ENCODE data around the gene CAPN11. TPM values are rescaled to one million over a fixed set of nuclear protein-coding genes. Genes with fewer than 3 reads are reported as not detected.
A peak's percentile ranks its signal among the peaks of the same experiment; 100 is the strongest.

The CAPN11 gene
- 0.27 TPM for total RNA-seq
- long read RNA-seq = 0 reads

DNA sequence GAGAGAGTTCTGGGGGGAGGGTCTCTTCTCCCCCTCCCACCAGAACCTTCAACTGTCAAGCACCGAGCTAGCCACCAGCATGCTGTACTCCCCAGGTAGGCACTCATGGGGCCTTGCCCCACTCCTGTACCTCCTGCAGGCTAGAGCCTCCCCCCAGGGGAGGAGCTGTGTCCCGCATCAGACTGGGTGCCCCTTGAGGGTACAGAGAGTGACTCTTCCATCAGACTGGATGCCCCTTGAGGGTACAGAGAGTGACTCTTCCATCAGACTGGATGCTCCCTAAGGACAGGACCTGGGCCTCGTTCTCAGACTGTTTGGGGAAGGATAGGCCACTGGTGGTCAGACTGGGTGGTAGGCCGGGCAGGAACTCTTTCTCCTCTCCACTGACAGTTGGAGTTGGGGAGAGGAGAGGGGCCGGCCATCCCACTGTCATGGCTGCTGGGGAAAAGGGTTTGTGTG is at the start of gene CAPN11:
Gene CAPN11, plus strand, starts transcription at position 51 of the 459 bp plus-strand sequence. Its CDS starts 29 bp downstream, at position 80.
- ATAC-seq = no peak
- DNase-seq (ENCODE audit: missing footprints) = no peak
- intact Hi-C loops (cut with DNase I) = no loop called here

DNA sequence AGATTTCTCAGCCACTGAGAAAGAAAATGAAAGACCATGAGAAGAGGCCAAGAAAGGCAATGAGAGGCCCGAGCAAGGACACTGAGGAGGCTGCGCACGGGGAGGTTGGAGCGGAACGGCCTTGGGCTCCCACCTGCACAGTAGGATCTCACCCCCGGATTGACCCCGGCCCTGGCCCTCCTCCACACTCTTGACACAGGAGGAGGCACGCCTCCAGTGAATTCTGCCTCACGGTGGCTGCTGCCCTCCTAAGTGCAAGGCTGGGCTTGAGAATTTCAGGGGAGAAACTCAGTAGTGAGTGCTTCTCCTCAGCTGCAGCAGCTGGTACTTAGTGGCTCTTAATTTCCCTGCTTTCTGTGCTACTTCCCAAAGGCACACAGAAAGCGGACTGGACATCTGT is 49.4 kb upstream of the CAPN11 start:
- no peak for DNase-seq (ENCODE audit: missing footprints)
- intact Hi-C loops (cut with DNase I) = no loop called here
- ATAC-seq = no peak

DNA sequence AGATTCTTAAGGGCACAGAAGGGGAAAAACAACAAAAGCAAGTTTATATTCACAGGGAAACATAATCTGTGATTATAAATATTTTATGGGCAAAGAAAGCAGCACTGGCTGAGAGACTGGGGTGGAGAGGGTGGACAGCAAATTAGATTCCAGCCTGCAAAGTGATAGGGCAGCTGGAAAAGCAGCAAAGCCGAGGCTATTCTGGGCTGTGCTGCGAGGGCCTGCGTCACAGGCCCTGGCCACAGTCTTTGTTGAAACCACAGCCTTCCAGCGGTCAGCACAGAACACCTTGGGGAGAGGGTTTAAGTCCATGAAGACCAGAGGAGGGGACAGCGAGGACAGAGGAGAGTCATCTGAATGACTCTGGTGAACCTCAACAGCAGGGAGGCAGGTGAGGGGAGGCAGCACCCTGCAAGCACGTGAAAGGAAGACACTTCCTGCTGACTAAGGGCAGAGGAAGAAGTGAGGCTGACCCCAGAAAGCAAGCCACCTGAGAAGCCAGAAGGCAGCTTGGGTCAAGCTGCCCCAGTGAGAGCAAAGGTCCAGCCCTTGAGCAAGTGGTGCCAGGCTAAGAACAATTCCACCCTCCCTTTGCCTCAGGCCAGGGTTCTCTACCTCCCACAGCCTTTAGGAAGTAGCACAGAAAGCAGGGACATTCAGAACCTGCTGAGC is 48.5 kb upstream of the CAPN11 start:
- intact Hi-C loops (cut with DNase I) = no loop called here
- DNase-seq (ENCODE audit: missing footprints) = no peak
- peak; percentile 84 for ATAC-seq

DNA sequence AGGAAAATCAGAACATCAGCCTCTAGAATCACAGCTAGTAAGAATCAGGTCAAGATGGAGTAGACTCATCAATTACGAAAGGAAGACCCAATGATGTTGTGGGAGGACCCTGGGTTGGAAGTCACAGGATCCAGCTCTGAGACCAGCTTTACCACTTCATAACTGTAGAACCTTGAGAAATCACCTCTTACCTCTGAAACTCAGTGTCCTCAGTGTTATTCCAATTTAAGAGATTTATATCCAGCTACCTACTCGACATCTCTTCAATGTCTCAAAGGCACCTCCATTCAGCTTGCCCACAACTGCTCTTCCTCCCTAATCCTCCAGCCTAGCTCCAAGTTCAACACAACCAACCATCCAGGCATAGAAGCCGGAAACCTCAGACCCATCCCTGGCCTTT is 47.7 kb upstream of the CAPN11 start:
- DNase-seq (ENCODE audit: missing footprints) (no peak), ATAC-seq (no peak)
- intact Hi-C loops (cut with DNase I) = no loop called here

DNA sequence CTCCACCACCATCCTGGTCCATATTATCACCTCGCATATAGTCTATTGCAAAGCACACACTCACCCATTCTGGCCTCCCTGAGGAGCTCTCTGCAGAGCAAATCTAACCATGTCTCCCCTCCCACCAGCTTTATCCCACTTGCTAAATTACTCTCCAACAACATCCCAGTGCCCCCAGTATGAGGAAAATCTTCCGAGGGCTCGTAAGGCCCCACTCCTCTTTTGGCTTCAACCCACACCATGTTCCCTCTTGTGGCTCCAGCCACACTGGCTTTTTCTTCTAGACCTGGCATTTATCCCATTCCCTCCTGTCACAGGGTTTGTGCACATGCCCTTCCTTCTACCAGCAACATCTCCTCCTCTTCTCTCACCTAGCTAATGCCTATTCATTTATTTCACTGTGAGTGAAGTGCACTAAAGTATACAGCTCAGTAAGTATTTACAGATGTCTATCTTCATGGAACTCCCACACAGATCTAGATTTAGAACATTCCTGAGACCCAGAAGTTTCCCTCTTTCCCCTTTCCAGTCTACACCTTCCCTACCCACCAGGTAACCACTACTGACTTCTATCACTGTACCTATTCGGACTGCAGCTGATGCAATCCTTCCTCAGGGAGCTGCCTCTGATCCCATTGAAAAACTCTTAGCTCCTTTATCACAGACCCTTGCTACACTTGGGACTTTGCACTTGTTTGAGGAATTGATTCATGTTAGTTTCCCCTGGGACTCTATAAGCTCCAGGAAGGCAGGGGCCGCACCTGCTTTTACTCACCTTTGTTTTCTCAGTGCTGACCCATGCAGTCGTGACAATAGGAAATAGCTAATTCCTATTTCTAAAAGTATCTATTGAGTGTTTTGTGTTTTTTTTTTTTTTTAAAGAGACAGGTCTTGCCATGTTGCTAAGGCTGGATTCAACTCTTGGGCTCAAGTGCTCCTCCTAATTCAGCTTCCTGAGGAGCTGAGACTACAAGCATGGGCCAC is 46.9 kb upstream of the CAPN11 start:
- intact Hi-C loops (cut with DNase I) = no loop called here
- DNase-seq (ENCODE audit: missing footprints) (no peak), ATAC-seq (no peak)

DNA sequence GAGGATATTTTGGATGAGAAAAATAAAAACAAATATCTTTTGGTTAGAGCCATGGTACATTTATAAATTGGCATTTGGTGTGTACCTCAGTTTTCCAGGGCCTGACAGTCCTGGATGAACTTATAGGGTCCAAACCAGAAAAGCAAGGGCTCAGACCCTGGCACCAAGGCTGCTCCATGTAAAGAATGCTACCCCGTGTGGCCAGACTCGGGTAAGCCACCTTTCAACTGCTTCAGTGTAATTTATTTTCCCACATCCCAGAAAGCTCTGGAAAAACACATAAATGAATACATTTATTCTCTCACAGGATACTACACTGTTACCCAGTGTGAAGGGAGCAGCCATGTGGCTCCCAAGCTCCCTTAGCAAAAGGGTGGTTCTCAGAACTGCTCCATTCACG is 45.2 kb upstream of the CAPN11 start:
- DNase-seq (ENCODE audit: missing footprints) (no peak), ATAC-seq (no peak)
- intact Hi-C loops (cut with DNase I) = no loop called here

DNA sequence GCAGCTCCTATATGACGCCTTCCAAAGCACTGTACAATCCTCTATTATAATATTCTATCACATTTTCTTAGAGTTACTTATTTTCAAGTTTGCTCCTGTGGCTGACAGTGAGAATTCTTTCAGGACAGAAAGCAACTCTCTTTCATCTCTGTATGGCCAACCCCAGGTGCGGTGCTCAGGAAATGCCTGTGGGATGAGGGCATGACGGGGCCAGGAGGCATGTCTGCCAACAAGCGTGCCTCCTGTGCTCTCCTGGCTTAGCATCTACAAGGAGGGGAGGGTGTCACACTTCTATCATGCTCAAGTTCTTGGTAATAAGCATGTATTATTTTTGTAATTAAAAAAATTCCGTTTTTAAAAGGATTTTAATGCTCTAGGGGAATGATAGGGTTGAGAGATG is 42.8 kb upstream of the CAPN11 start:
- intact Hi-C loops (cut with DNase I) = no loop called here
- no peak for DNase-seq (ENCODE audit: missing footprints)
- ATAC-seq = no peak

DNA sequence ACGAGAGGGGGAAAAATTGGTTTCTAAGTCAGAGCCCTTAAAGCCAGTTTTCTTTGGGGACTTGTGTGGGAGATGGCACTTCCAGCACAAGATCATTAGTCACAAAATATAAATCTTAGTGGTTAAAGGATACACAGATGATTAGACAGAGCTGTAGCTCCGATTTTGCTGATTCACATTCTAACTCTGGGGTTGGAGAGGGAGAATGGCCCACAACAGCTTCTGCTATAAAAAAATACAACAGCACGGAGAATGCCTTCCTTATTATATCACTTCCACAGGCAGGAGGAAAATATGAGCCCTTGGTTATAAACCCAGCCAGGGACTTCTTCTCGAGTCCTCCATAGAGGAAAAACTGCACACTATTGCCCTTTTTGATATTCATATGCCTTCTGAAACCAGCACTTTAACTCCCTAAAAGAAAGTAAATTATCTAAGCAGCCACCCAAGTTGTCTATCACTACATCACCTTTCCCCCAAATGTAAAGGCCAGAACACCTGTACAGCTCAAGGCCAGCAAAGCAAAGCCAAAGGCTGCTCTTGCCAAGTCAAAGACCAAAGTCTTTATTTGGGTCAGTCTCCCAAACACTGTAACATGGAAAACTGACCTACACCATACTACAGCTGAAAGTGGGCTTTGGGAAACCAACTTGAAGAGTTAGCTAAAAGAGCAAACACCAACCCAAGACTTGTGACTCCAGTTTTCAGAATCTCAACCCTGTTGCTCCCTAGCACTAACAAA is 41.8 kb upstream of the CAPN11 start:
- DNase-seq (ENCODE audit: missing footprints) (no peak), ATAC-seq (no peak)
- intact Hi-C loops (cut with DNase I) = no loop called here

DNA sequence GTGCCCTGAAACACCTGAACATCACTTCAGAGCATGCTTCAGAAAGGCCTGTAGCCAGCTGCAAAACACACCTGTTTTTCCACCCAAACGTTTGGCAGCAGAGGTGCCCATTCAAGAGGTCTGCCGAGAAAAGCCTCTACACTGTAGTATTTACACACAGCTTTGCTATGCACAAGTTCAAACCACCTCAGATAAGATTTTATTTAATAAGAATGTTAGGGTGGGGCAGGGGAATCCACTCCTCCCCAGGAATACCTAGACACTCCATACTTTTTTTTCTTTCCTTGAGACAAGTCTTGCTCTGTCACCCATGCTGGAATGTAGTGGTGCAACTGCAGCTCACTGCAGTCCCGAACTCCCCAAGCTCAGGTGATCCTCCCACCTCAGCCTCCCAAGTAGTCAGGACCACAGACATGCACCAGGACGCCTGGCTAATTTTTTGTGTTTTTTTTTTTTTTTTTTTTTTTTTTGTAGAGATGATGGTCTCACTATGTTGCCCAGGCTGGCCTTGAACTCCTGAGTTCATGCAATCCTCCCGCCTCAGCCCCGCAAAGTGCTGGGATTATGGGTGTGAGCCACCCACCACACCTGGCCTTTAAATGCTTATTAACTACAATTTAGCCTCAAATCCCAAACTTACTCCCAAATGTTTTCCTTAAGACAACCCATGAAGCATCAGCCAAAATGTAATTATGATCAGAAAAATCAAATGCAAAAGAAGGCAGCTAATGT is 41.1 kb upstream of the CAPN11 start:
- DNase-seq (ENCODE audit: missing footprints) (no peak), ATAC-seq (no peak)
- intact Hi-C loops (cut with DNase I) = no loop called here

DNA sequence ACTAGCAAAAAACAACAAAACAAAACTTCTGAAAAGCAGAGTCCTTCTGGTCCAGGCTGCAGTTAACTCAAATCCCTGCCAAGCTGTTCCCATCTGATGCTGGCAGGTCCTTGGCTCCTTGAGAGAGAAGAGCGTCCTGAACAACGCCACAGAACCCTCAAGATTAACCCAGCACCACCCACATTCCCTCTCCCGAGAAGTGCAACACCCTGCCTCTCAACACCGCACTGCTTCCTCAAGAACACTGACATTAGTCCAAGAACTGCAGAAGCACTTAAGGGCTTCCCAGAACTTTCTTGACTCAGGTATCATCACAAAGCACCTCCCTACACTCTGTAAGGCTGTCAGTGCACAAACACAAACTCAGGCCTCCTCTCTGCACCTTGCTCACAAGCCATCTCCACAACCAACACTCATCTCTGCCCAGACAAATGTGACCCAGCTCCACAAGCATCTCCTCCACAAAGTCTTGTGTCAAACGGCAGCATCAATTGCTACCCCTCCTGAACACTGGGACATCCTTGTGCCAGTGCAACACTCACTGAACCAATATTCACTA is 38.8 kb upstream of the CAPN11 start:
- intact Hi-C loops (cut with DNase I) = no loop called here
- DNase-seq (ENCODE audit: missing footprints) (no peak), ATAC-seq (no peak)

DNA sequence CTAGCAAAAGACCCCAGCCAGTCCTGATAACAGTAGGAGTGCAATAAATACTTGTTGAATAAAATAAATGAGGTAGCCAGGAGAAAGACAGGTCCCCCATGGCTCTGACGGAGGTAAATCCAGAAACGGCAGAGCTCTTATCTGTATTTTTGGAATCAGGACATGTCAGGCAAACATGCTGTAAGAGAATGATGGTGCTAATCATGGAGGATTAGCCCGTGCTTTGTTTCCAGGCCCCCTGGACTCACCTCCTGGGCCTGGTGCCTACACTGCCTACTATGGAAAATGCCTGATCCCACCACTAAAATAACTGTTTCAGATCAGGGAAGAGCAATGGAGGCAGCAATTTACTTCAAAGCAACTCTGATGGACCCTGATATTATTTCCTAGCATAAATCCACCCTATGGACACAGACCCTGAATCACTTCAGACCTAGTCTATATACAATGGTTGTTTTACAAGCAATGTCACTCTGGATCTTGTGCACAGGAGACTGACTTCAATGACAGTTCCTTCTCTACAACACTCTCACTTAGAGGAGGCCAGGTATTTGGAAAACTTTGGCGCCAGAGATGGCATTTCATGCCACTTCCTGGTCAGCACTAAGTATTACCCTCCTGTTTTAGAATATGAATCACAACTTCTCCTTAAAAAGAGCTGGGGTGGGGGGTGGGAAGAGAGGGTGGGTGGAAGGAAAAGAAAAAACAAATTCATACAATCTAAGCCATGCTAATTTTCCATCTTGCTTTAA is 37.8 kb upstream of the CAPN11 start:
- DNase-seq (ENCODE audit: missing footprints) (no peak), ATAC-seq (peak; percentile 21)
- intact Hi-C loops (cut with DNase I) = no loop called here

DNA sequence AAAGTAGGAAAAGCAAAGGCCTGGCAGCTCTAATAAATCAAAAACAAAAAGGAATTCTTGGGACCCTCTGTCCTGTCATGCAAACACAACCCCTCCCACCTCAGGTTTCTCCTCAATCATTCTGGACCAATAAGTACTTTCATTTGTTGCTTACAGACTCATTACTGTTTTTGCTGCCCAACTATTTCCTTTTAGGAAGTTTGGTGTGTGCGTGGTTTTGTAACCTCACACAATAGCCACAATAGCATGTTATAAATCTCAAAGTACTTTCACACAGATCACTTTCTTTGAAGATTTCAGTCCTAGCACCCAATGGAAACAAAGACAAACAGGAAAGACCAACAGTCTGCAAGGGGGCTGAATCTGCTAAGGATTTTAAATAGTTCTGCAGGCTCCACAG is 35.8 kb upstream of the CAPN11 start:
- DNase-seq (ENCODE audit: missing footprints) (no peak), ATAC-seq (no peak)
- intact Hi-C loops (cut with DNase I) = no loop called here

DNA sequence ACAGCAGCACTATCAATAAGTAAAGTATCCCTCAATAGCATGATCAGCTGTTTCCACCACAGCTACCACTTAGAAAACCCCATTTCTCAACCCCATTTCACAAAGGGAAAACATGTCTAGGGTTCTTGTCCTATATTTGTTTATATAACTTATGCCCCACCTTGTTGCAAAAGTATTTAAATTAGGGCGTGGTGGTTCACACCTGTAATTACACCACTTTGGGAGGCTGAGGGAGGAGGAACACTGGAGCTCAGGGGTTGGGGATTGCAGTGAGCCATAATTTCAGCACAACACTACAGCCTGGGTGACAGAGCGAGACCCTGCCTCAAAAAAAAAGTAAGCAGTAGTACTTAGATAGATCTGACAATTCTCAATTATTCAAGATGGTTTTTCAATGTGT is 35.1 kb upstream of the CAPN11 start:
- no peak for ATAC-seq
- intact Hi-C loops (cut with DNase I) = no loop called here
- no peak for DNase-seq (ENCODE audit: missing footprints)

DNA sequence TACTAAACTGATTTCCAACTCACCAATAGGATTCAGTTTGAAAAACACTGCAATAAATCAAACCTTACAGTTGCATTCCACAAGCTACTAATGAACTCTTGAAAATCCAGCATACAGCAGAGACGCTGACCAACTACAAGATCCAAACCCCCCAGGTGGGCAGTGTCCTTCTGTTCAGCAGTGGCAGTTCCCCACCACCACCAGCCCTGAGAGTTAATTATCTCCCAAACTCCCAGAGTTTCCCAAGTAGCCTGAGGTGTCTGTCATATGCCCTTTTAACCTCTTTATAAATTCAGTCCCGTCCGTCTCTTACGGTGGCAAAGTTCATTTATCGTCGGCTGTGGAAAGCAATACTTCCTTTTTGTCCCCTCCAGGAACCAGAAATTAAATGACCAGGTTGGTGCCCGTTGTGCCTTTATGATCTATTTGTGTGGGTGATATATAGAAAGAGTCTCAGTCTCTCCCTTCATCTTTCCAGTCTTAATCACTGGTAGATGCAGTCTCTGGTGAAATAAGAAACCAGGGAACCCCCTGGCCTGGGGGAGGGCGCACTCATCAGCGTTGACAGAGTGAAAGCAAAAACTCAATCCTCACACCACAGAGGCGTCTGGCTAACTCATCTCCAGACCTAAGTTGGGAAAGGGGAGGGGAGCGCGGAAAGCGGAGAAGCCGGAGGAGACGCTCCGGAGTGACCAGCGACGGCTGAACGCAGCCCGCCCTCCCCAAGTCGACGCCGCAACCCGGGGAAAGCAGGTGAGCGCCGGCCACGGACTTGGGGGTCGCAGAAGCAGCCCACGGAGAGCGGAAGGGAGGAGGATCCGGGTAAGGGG is 32.1 kb upstream of the CAPN11 start:
- peak; percentile 42 for ATAC-seq

DNA sequence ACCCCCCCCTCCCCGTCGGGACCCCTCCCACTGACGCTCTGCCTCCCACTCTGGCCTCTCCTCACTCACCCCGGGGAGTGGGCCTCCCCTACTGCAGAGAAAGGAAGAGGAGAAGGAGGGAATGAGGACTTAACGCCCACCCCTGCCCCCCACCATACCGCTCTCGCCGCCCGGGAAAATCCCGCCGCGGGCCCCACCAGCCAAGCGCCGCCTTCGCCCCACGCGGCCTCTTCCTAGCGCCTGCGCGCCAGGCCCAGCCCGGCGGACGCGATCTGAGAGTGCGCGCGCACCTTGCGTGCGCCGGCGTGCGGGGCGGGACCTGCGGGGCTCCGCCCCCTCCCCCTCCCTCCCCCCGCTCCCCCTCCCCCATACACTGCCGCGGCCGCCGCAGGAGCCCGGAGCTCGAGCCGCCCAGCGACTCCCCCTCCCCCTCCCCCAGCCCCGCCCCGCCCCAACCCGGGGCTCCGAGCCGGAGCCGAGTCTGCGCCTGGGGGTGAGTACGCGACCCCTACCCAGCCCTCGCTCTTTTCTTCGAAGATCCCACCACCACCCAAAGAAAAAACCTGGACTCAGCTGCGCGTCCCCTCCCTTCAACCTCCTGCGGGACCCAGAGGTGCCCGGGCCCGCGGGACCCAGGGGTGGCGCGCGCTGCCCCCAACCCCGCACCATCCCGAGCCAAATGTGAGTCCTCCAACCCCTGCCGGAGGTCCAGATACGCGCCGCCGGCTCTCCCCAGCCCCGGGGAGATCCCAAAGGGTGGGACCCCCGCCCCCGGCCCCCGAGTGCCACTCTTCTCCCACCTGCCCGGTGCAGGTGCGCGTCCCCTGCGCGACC is 31.2 kb upstream of the CAPN11 start, which contains the start of the genes MRPL14 and TMEM63B:
Gene MRPL14, minus strand, starts transcription at position 267 of the 834 bp plus-strand sequence. CDS start 10,841 bp downstream, outside the sequence.
Gene TMEM63B, plus strand, starts transcription at position 369 of the 834 bp plus-strand sequence. CDS start 7,031 bp downstream, outside the sequence.
- DNase-seq (ENCODE audit: missing footprints) (peak; percentile 95), ATAC-seq (peak; percentile 97)
- intact Hi-C loops (cut with DNase I) = loop anchor here (2.0 kb wide), 1 partner anchor 21 kb away; no protein-coding TSS in a partner anchor

More for the DNA sequence above, 32.1 kb upstream of the CAPN11 start:
- intact Hi-C loops (cut with DNase I) = no loop called here
- DNase-seq (ENCODE audit: missing footprints) = no peak
